ENCODE data around the gene SCYGR6.
"Not testable (repeated sequence)": the region's sequence is repeated elsewhere in the genome, so short reads cannot be mapped to it uniquely, and the experiment has no call there.

GRCh38 chr2:227740705-227741104 lies 16.1 kb upstream of the SCYGR6 start:
- TF ChIP-seq, protein P1, sequence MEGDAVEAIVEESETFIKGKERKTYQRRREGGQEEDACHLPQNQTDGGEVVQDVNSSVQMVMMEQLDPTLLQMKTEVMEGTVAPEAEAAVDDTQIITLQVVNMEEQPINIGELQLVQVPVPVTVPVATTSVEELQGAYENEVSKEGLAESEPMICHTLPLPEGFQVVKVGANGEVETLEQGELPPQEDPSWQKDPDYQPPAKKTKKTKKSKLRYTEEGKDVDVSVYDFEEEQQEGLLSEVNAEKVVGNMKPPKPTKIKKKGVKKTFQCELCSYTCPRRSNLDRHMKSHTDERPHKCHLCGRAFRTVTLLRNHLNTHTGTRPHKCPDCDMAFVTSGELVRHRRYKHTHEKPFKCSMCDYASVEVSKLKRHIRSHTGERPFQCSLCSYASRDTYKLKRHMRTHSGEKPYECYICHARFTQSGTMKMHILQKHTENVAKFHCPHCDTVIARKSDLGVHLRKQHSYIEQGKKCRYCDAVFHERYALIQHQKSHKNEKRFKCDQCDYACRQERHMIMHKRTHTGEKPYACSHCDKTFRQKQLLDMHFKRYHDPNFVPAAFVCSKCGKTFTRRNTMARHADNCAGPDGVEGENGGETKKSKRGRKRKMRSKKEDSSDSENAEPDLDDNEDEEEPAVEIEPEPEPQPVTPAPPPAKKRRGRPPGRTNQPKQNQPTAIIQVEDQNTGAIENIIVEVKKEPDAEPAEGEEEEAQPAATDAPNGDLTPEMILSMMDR (IDR thresholded peaks at IDR 0.05) = not testable (repeated sequence)
- not testable (repeated sequence) for TF ChIP-seq EP300, POLR2A, POLR2AphosphoS5 (IDR thresholded peaks at IDR 0.05)
